ENCODE data around the gene GCDH.

Gene GCDH

DNA sequence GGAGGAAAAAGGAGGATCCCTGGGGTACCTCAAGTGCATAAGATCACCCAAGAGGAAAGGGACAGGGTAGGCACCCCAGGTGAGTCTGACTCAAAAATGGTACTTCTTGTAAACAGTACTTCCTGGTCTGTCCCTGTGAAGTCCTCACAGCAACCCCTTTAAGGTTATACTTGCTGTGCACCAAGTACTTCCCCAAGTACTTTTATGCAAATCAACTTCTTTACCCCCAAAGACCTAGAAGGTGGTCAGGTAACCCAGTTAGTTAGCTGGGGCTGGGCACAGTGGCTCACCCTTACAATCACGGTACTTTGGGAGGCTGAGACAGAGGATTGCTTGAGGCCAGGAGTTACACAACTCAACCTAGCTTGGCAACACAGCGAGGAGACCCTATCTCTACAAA is 49.9 kb downstream of the GCDH start:
- DNase-seq (ENCODE audit: low read depth), result no peak

DNA sequence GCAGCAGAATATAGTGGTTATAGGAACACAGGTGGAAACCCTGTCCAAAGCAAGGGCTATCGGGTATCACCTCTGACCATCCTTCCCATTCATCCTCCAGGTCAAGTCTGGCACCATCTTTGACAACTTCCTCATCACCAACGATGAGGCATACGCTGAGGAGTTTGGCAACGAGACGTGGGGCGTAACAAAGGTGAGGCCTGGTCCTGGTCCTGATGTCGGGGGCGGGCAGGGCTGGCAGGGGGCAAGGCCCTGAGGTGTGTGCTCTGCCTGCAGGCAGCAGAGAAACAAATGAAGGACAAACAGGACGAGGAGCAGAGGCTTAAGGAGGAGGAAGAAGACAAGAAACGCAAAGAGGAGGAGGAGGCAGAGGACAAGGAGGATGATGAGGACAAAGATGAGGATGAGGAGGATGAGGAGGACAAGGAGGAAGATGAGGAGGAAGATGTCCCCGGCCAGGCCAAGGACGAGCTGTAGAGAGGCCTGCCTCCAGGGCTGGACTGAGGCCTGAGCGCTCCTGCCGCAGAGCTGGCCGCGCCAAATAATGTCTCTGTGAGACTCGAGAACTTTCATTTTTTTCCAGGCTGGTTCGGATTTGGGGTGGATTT is 52.6 kb downstream of the GCDH start:
- DNase-seq (ENCODE audit: low read depth), result no peak

- no peak for DNase-seq (ENCODE audit: low read depth)
Observed at GRCh38 chr19:12944104-12944674, 53.2 kb downstream of the GCDH start.

GRCh38 chr19:12945479-12946091 is 54.6 kb downstream of the GCDH start, which contains the start of gene RAD23A:
Gene RAD23A, plus strand, starts transcription at chr19:12945862. Its CDS starts 87 bp downstream, at chr19:12945949.
- peak; percentile 99 for DNase-seq (ENCODE audit: low read depth)

GRCh38 chr19:12946092-12946721 is 55.2 kb downstream of the GCDH start:
- peak; percentile 89 for DNase-seq (ENCODE audit: low read depth)

DNA sequence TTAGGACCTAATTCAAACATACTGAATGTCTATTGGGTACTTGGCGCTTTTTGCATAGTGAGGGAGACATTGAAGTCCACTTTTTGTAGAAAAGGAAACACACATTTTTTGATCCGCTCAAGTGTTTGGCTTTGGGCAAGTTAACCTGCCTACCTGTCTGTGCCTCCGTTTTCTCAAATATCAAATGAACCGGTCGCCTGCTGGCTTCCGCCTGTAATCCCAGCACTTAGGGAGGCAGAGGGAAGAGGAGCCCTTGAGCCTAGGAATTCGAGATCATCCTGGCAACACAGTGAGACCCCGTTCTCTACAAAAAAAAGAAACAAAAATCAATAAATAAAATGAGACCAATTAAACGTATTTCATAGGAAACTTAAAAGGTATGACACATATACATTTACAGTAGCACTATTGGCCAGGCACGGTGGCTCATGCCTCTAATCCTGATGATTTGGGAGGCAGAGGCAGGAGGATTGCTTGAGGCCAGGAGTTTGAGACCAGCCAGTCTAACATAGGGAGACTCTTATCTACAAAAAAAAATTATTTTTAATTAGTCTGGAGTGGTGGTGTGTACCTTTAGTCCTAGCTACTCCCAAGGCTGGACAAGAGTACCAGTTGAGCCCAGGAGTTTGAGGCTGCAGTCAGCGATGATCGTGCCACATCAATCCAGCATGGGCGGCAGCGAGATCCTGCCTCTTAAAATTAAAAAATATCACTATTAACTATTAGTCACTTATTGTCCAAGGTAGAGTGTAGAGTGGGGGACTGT is 56.0 kb downstream of the GCDH start:
- DNase-seq (ENCODE audit: low read depth), result no peak

- DNase-seq (ENCODE audit: low read depth), result no peak
Observed at GRCh38 chr19:12947702-12948611, 57.0 kb downstream of the GCDH start.

- no peak for DNase-seq (ENCODE audit: low read depth)
Observed at GRCh38 chr19:12948612-12949362, 57.8 kb downstream of the GCDH start.
